ENCODE results near the gene CNOT3.
"Not testable (repeated sequence)": the region's sequence is repeated elsewhere in the genome, so short reads cannot be mapped to it uniquely, and the experiment has no call there.

The CNOT3 gene

GRCh38 chr19:54152267-54152666, 14.7 kb downstream of the CNOT3 start:
- no peak for DNase-seq

GRCh38 chr19:54152878-54153524, 15.4 kb downstream of the CNOT3 start:
- no peak for DNase-seq

- DNase-seq = no peak
Observed at GRCh38 chr19:54153731-54154326, 16.3 kb downstream of the CNOT3 start.

GRCh38 chr19:54154603-54155345, 17.2 kb downstream of the CNOT3 start:
- peak; percentile 30 for DNase-seq

- DNase-seq = no peak
Observed at GRCh38 chr19:54155694-54156093, 18.1 kb downstream of the CNOT3 start.

GRCh38 chr19:54156490-54156889, 18.9 kb downstream of the CNOT3 start:
- no peak for DNase-seq

GRCh38 chr19:54156953-54157352, 19.4 kb downstream of the CNOT3 start:
- no peak for DNase-seq

GRCh38 chr19:54158812-54159351, 21.3 kb downstream of the CNOT3 start:
- peak; percentile 51 for DNase-seq

GRCh38 chr19:54159352-54160181, 22.0 kb downstream of the CNOT3 start, which contains the start of gene LENG1:
Gene LENG1 (minus strand): TSS chr19:54159721. CDS start chr19:54159695, 26 bp downstream.
- peak; percentile 98 for DNase-seq

GRCh38 chr19:54160182-54160811, 22.7 kb downstream of the CNOT3 start:
- no peak for DNase-seq

- DNase-seq = no peak
Observed at GRCh38 chr19:54160854-54161253, 23.3 kb downstream of the CNOT3 start.

- peak; percentile 86 for DNase-seq
Observed at GRCh38 chr19:54162241-54162805, 24.8 kb downstream of the CNOT3 start.

- DNase-seq = no peak
Observed at GRCh38 chr19:54162884-54163283, 25.3 kb downstream of the CNOT3 start.

GRCh38 chr19:54164369-54165068, 27.0 kb downstream of the CNOT3 start:
- DNase-seq = peak; percentile 45

- no peak for DNase-seq
Observed at GRCh38 chr19:54165222-54165621, 27.7 kb downstream of the CNOT3 start.

- peak; percentile 90 for DNase-seq
Observed at GRCh38 chr19:54168174-54168917, 30.8 kb downstream of the CNOT3 start.

- DNase-seq = no peak
Observed at GRCh38 chr19:54169149-54169740, 31.7 kb downstream of the CNOT3 start.

- DNase-seq = not testable (repeated sequence)
Observed at GRCh38 chr19:54171736-54172431, 34.3 kb downstream of the CNOT3 start.
